Spleen (tissue), 7 donors: ENCODE data around the gene NFYC.

Source experiments
- CTCF ChIP-seq, 11 experiments: fragments of 200-600 bp in 7 of 11; fragments of 450-650 bp in 4 of 11; sonication (generic) in 4 of 11; IDR thresholded peaks in 8 of 11; conservative IDR thresholded peaks in 3 of 11; 1 replicate in 7 of 11; 2 replicates in 4 of 11; pipeline versions ENCODE4 v1.4.0 to v1.8.0; 2016 to 2021; ENCODE audit warnings: antibody characterized with exemption in 11 of 11, inconsistent platforms in 4 of 11, mild to moderate bottlenecking in 1 of 11
- POLR2A ChIP-seq, 3 donors: fragments of 450-650 bp; IDR thresholded peaks; one replicate each; pipeline ENCODE4 v1.5.1; 2017; ENCODE audit warnings: antibody characterized with exemption in 3 of 3, mild to moderate bottlenecking in 1 of 3
- donor health status: DM: no; HTN: no; CAD: no; lungs with moderate emphysema.
- donor health status: DM: no; HTN: no; CAD: no.
- donor health status: DM: no; HTN: no; CAD: no.

- TF ChIP-seq CTCF (IDR thresholded peaks at IDR 0.05 in 8 of 11, conservative IDR thresholded peaks at IDR 0.05 in 3 of 11) (no peak), POLR2A (IDR thresholded peaks at IDR 0.05) (no peak)
Measured at GRCh38 chr1:40734882-40735628, 43.6 kb downstream of the NFYC start.
